GM08714 (cell line): ENCODE results near the gene GNG7.
"Not testable (repeated sequence)": the region's sequence is repeated elsewhere in the genome, so short reads cannot be mapped to it uniquely, and the experiment has no call there.

Source experiments
- H3K4me3 ChIP-seq: fragments of 200-500 bp; sonication (Bioruptor generic); 2 replicates; pipeline ENCODE4 v1.5.1; 2014; ENCODE audit warnings: mild to moderate bottlenecking, low read length, inconsistent platforms
- ZNF274 ChIP-seq: IDR thresholded peaks from 2 replicates; pipeline ENCODE4 v1.6.1; 2012; ENCODE audit warnings: mild to moderate bottlenecking, low read depth, low read length

The GNG7 gene

GRCh38 chr19:2720777-2721569, 18.5 kb upstream of the GNG7 start, which contains the start of gene DIRAS1:
DIRAS1 (minus strand) TSS chr19:2721372; CDS start chr19:2717806, 3,566 bp downstream.
- H3K4me3 ChIP-seq = no peak within 1 kb of the TSS

GRCh38 chr19:2719920-2720776, 17.7 kb upstream of the GNG7 start:
- TF ChIP-seq ZNF274 = no peak
- no peak overlapping the region for H3K4me3 ChIP-seq

More at GRCh38 chr19:2720777-2721569, 18.5 kb upstream of the GNG7 start, which contains the start of gene DIRAS1:
- TF ChIP-seq ZNF274 = no peak

- TF ChIP-seq ZNF274 = no peak
- H3K4me3 ChIP-seq = no peak overlapping the region
These were observed 16.8 kb upstream of the GNG7 start for GRCh38 chr19:2719232-2719735.

- no peak for TF ChIP-seq ZNF274
- no peak overlapping the region for H3K4me3 ChIP-seq
These were observed 15.4 kb upstream of the GNG7 start for GRCh38 chr19:2717638-2718541.

- no peak for TF ChIP-seq ZNF274
- no peak overlapping the region for H3K4me3 ChIP-seq
These were observed 14.5 kb upstream of the GNG7 start for GRCh38 chr19:2716722-2717637.

GRCh38 chr19:2716275-2716650, 13.8 kb upstream of the GNG7 start:
- no peak overlapping the region for H3K4me3 ChIP-seq
- TF ChIP-seq ZNF274 = no peak

- H3K4me3 ChIP-seq = no peak overlapping the region
- no peak for TF ChIP-seq ZNF274
These were observed 13.2 kb upstream of the GNG7 start for GRCh38 chr19:2715470-2716274.

GRCh38 chr19:2714531-2715269, 12.2 kb upstream of the GNG7 start:
- no peak for TF ChIP-seq ZNF274

GRCh38 chr19:2714102-2714501, 11.6 kb upstream of the GNG7 start:
- H3K4me3 ChIP-seq = not testable (repeated sequence)

More at GRCh38 chr19:2714531-2715269, 12.2 kb upstream of the GNG7 start:
- H3K4me3 ChIP-seq = no peak overlapping the region

- not testable (repeated sequence) for H3K4me3 ChIP-seq
These were observed 10.7 kb upstream of the GNG7 start for GRCh38 chr19:2713170-2713569.

- H3K4me3 ChIP-seq = no peak overlapping the region
- no peak for TF ChIP-seq ZNF274
These were observed 9.3 kb upstream of the GNG7 start for GRCh38 chr19:2711875-2712205.
